Activated gamma-delta T cell treated with anti-CD3 and anti-CD28 coated beads, Interleukin-2, amount 50 U/mL, for 16 hours (primary cell): ENCODE results near the gene SPRR1A.

Experiments used
- DNase-seq: peaks from one replicate; pipeline ENCODE4 v3.0.0-alpha.2; 2020; ENCODE audit warnings: low read depth

Gene SPRR1A, protein sequence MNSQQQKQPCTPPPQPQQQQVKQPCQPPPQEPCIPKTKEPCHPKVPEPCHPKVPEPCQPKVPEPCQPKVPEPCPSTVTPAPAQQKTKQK

DNA sequence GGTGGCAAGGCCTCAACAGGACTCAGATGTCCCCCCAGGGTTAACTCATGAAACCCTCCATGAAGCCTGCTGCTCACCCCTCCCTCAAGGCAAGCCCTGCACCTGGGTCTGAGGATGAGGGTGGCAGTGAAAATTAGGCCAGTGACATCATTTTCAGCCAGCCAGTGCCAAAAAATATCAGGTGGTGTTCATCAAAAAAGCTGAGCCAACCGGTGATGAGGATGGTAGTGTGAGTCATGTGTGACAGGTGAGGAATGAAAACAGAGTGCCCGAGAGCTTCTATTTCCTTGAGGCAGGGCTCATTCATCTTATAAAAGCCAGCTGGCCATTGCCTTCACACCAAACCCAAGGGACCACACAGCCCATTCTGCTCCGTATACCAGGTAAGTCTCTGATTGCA lies at the start of gene SPRR1A:
Gene SPRR1A (plus strand): TSS at position 339 of the 400 bp plus-strand sequence. CDS start 1,150 bp downstream, outside the sequence.
- DNase-seq: no peak

DNA sequence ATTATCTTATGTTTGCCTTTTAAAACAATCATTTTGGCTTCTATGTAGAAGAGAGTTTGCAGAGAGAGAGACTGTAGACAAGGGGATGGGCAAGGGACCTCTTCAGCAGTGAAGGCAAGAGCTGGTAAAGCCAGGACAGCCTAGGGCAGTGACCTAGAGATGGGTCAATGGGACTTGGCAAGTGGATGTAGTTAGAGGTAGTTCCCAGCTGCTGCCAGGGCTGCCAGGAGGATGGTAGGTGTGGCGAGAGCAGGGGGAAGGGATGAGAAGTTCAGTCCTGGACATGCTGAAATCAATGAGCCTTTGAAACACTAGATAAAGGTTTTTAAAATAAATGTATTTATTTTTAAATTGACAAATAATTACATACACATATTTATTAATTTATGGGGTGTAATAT lies 43.3 kb upstream of the SPRR1A start:
- DNase-seq: no peak

DNA sequence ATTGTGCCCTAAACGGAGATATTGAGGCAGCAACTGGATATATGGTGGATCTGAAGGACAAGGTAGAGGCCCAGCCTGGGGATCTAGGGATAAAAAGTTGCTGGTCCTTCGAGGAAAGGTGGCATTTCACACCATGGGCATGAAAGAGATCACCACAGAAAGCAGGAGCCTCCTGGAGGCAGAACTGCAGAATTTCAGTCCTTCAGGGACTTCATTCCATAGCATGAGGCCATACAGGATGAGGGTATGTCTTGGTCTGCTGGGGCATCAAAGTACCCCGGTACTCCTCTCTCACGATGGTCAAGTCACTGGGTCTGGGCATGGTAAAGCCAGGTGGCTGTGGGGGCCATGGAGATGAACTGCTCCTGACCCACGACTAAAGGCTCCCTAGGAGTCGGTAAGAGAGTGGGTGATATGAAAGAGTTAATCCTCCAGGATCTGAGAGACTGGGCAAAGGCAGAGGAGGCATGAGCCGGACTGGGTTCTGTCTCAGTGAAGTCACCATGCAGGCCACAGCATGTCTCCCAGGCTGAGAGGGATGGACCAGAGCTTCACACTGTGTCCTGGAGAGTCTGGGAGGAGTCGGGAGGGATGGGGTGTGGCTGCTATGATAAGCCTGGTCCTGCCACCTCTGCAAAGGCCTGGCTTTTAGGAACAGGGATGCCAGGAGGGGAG lies 42.7 kb upstream of the SPRR1A start:
- no peak for DNase-seq

DNA sequence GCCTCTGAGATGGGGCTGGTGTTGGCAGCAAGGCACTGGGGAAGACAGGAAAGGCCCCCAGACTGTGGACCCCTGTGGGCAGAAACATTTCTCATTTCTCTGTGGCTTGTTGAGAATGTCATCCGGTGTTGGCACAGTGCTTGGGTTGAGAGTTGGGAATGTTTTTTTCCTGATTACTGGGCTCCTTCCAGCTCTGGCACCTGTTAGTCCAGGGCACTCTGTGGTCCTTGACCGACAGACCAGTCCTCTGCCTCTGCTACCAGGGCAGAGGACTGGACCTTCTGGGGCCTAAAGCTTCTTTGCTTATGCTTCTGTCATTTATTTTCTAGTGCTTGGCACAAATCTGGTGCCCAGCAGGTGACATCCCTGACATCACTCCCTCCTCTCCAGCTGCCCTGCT lies 41.7 kb upstream of the SPRR1A start:
- no peak for DNase-seq

DNA sequence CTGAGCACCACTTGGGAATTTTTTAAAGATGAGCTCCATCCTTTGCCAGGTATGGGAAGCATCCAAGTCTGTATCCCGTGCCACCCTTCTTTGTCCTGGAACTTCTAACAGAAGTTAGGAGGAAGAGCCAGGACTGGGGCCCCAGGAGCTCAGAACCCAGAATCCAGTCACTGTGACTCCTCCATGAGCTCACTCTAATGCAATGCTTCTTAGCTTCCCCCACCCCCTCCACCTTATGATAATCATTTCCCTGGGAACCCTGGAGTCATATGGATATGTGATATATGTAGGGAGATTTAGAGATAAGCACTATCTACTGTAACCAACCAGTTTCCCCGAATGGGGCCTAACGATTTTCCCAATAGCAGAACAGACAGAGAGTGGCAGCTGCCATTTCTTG lies 37.6 kb upstream of the SPRR1A start:
- no peak for DNase-seq

DNA sequence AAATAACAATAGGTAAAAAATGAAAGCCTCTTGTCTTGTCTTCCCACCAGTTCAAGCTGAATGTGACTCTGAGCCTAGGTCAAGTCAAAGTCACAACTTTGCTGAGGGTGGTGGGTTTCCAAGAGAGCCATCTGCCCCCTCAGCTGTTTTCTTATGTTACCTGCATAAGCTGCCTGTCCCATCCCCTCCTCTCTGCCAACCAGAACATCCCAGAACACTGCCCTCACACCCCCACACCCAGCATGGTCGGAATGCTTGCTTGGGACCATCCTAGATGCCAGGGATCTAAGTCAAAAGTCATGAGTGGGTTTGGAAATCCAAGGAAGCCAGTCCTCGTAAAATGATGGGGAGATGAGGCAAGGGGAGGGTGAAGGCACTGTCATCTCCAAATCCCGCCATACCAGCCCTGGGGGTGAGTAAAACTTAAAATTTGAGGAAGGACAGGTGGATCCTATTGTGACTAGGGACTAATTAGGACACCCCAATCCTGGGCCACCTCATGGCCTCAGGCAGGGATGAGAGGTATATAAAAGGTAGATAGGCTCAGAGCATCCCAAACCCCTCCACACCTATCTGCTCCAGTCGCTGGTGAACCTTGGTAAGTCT lies 37.1 kb upstream of the SPRR1A start, which contains the start of gene SPRR5:
Gene SPRR5 (plus strand): TSS at position 556 of the 606 bp plus-strand sequence. CDS start 1,349 bp downstream, outside the sequence.
- DNase-seq: no peak

DNA sequence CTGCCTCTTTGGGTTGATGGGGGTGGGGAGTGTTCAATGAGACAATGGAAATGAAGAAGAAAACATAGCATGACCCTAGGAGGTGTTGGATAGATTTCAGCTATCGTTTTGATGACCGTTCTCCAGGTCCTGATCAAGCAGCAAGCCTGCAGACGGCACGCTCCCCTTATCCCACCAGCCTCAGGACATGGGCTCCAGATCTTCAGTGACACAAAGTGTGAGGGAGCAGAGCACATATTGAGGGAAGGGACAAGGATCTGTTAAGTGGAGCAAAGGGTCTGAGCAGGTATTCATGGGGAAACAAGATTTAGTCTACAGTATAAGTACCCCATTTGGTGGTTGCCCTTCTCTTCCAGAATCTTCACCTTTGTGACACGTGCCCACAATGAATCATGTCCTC lies 32.2 kb upstream of the SPRR1A start:
- no peak for DNase-seq

DNA sequence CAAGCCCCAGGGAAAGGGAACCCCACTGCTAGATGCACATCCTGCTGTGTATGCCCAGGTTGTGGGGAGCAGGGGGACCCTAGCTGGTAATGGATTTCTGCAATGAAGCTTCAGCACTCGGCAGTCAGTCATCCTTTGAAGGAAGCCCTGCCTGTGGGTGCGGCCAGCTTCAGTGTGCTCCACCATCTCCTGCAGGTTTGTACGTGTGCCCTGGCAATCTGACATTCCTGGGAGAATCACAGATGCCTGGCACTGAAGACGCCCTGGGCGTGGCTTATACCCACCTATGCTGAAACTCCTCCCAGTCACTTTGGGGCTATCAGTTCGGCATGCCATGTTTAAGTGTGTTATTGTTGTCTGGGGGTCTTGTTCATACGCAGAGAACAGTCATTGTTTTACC lies 30.1 kb upstream of the SPRR1A start:
- DNase-seq: no peak

DNA sequence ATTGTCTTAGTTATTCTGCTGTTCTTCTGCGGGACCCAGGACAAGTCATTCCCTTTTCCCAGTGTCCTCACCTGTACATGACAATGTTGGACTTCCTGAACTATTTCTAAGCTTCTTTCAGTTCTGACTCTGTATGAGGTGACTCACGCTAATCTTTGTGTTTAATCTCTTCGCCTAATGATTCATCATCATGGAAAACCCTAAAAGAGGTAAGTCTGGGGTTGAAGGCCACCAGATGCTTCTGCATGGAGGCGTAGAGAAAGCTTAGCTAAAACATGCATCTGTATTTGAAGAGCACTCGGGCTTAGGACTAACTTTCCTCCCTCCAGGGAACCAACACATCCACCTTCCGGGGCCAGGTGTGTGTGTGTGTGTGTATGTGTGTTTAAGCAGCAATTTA lies 29.4 kb upstream of the SPRR1A start:
- no peak for DNase-seq

DNA sequence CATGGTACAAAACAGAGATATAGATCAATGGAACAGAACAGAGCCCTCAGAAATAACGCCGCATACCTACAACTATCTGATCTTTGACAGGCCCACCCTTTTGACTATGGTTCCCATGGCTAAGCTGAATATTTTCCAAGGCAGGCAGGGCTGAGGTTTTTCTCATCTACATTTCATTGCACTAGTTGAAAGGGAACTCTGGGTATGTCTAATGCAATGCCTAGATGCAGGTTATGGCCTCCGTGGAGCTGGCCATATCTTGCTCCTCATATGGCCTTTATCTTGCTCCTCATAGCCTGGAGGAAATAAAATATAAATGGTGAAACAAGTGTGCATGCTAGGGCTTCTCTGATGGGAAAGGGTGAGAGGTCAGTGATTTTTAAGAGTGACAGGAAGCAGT lies 26.3 kb upstream of the SPRR1A start:
- no peak for DNase-seq

DNA sequence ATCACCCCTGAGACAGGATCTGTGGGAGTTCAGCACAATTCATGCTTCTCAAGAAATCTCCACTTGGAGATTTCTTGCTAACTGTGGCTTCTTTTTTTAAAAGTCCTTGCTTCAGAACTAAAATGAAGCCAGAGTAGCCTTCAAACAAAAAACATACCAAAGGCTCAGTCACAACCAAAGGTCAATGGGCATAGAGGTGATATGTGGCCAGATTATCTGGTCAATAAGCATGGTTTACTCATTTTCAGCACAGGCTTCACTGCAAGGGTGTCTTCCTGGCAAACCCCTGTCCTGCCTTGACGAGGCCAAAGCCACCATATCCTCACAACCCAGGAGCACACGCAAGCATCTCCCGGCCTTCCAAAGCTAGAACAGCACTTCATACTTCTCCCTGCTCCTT lies 24.6 kb upstream of the SPRR1A start:
- no peak for DNase-seq

DNA sequence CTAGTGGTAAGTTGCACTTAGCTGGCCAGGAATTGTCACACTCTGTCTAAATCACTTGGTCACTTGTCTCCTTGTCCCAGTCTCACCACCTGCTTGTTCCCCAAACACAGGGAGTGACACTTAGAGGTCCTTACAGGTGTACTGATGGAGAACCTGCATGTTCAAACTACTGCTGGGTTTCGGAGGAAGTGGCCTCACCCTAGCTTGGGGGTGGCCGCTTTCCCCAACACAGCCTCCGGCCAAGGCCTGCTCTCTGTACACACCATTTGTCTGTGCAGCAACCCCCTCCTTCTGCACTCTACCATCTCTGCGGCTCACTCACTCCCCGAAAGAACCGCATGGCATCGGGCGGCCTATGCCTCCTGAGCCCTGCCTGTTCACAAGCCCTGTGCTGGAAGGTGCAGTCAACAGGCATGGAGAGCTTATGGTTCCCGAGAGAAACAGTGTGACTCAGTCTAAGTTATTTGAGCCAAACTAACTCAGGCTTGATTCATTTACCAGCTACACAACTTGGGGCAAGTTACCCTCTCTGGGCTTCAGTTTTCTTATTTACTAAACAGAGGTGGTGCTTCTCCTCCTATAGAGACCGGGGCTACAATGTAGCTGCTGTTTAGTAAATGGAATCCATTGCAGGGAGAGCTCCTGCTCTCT lies 24.0 kb upstream of the SPRR1A start:
- DNase-seq: no peak

DNA sequence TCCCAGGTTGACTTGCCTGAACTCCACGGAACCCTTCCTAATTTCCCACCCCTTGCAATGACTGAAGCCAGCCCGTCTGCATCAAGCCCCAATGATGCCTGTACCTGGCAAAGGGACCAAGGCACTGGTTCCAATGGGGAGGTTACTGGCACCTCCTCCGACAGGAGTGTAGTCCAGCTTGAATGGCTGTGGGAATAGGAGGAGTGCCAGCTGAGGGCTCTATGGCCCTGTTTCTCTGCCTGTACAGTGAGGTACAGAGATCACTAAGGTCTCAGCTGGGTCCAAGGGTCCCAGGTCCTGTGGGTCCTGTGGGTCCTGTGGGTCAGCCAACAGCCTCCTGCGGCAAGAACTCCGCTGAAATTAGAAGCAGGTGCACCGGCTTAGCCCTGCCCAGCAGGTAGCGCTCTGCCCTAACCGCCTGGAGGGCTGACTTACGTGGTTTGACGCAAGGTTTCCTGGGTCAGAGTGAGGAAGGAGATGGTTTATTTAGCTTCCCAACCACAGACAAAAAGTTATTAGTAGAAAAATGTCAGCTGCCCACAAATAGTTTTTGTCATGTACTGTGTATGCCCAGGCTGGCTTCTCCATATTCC lies 23.3 kb upstream of the SPRR1A start:
- no peak for DNase-seq

DNA sequence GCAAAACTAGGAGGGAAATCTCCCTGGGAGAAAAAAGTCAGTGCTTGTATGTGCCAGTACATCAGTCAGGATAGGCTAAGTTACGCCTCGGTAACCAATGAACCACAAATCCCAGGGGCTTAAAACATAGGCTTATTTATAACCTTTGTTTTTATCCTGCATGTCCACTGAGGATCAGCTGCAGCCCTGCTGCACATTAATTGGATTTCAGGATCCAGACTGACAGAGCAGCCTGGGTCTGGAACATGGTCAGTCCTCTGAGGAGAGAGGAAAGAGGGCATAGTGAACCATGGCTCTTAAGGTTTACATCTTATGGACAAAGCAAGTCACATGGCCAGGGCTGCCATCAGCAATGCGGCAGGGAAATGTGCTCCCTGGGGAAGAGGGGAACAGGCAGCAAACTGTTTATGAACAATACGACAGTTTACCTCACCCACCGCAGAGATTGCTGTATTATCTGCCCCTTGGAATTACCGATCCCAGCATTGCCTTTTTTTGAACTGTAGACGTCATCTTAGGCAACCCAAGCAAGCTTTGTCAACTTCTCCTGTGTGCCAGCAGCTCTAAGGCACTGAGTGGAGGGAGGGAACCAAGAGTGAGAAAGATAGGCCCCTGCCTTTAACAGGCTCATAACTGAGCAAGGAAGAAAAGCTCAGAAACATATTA lies 22.5 kb upstream of the SPRR1A start:
- no peak for DNase-seq

DNA sequence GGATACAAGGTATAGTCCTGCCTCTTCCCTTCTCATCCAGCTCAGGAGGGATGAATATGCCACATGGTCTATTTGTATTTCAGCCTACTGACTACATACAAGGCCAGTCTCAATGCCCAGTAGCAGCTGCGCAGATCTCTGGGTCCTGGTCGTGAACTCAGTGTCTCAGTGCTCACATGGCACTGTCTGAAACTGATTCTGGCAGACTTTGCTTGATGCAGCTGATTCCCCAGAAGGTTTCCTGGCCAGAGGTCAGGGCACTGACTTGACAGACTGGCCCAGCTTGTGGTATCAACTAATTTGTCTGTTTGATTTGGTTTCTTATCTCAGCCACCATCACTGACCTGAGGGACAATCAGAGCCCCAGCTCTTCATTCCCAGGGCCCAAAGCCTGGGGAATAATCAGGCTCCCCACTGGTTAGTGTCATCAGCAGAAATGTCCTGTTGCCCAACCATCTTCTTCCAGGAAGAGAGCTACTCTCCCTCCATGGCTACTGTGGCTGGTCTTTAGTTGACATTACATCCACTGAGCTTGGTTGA lies 20.9 kb upstream of the SPRR1A start:
- DNase-seq: no peak

DNA sequence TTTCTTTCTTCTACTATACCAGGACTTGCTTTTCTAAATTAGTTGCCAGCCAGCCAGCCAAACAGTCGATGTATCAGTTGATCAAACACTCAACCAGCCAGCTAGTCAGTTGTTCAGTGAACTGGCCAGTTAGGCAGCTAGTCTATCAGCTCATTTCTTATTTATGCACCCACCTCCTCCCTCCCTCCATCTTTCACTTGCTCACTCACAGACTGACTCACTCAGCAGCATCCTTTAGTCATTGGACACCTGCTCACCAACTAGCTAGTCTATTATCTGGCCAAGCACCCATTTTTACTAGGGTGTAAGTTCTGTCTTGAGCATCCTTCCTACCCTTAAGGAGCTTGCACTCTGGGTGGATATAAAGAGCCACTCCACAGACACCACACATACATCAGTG lies 19.3 kb upstream of the SPRR1A start:
- no peak for DNase-seq

DNA sequence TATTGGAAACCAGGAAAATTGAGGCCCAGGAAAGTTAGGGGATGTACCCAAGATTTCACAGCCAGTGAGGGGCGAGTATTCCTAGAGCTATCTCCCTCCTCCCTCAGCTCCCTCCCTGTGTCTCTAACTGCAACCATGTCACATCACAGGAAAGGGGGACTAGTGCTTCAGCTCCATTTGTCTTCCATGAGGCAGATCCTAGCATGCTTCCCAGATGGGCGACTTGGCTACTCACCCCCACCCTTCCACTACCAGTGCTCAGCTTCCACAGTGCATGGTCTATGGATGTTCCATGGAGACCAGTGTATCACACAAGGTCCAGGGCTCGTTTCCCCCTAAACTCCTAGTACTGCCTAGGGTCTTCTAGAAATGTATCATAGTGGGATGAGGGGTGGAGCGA lies 18.0 kb upstream of the SPRR1A start:
- no peak for DNase-seq

DNA sequence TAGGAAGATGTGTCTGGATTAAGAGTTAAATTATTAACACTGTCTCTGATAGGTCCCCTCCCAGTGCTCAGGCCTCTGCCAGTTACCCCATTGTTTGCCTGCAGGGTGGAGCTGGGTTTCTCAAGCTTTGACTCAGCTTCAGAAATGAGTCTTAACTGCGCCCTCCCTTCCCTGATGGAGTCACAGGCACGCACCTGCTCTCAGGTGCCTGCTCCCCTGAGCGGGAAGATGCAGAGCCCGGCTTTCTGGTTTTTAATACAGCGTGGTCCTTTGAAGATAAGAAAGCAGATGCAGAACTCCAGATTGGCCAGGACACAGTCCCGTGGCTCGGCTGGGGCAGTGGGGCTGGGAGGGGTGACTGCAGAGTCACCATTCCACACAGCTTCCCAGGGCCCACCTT lies 16.7 kb upstream of the SPRR1A start:
- DNase-seq: no peak

DNA sequence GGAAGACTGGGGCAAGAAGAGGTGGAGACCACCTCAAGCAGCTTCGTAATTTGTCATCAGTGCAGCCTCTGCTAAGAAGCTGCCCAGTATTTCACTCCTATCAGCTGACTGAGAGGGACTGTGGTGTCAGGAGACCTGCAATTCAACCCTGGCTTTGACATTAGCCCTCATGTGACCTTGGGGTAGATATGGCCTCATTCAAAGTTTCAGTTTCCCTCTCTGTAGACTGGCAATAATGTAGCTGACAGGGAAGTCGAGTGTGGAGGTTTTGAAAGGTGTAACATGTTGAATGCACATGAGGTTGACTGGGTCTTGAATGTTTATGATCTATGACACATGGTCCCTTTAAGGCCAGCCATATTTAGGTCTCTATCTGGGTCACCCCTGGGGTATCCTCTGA lies 15.6 kb upstream of the SPRR1A start:
- DNase-seq: no peak

DNA sequence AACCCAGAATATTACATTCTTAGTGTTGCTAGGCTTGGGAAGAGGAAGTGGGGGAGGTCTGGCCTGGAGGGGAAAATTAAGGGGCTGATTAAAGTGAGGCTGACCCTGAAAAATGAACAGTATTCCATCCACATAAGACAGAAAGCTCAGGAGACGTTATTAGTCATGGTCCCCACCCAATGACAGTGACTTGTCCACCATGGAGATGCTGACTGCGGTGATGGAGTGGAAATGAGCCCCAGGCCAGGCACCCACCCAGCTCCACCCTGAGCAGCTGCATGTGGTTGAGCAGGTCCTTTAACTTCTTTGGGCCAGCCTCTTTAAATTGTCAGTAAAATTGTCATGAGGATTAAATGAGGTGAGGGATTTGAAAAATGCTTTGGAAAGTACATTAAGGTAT lies 14.8 kb upstream of the SPRR1A start:
- no peak for DNase-seq

DNA sequence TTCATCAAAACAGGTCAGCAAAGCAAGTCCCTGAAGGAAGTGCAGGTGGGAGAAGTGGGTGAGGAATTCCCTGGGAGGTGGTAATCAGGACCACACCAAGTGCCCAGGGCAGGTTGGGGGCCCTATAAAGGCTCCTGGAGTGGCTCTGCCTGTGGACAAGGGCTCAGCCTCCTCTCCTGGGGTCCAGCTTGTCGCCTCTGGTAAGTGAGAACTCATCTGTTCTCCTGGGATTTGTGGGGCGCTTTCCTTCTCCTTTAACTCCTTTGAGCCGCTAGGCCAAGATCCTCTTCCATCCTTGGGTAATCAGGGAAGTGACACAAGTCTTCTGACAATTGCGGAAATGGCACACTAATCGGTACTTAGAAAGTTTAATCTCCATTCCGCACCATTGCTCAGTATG lies 13.4 kb upstream of the SPRR1A start, which contains the start of gene SPRR4:
Gene SPRR4 (plus strand): TSS at position 154 of the 400 bp plus-strand sequence. CDS start 1,243 bp downstream, outside the sequence.
- no peak for DNase-seq
